Naive thymus-derived CD4-positive, alpha-beta T cell (primary cell): ENCODE measurements around the gene SSBP2. TPM values are rescaled to one million over a fixed set of nuclear protein-coding genes. Genes with fewer than 3 reads are reported as not detected.

Experiments
- ATAC-seq: fragments of 150-1000 bp; cut with Tn5 transposase; 2 replicates; pipeline ENCODE4 v1.10.0; 2021; ENCODE audit warnings: mild to moderate bottlenecking, moderate library complexity
- CTCF ChIA-PET: fragments of 350-600 bp; sonication (Branson Sonifier 250); formaldehyde crosslinking; loops from one replicate; lab custom pipeline; 2021; ENCODE audit warnings: antibody characterized with exemption; lab: Charles Lee
- POLR2A ChIA-PET: fragments of 350-600 bp; sonication (Branson Sonifier 250); formaldehyde crosslinking; loops from one replicate; lab custom pipeline; 2021; ENCODE audit warnings: antibody characterized with exemption, inconsistent platforms; lab: Charles Lee
- DNase-seq, 9 donors: peaks; one replicate each; pipeline versions ENCODE4 v3.0.0 to v3.0.0-alpha.2; 2020 to 2022; ENCODE audit warnings: mixed read lengths in 1 of 9
- H3K27ac ChIP-seq: one replicate; pipeline ENCODE4 v1.7.0; 2013; ENCODE audit warnings: mild to moderate bottlenecking, low read depth, low read length, moderate library complexity
- H3K27me3 ChIP-seq, 2 donors: one replicate each; pipeline ENCODE4 v1.7.0; 2013; ENCODE audit warnings: low read length in 2 of 2, mild to moderate bottlenecking in 2 of 2, moderate library complexity in 2 of 2; ENCODE audit not compliant: control insufficient read depth in 2 of 2, insufficient read depth in 2 of 2
- H3K36me3 ChIP-seq, 3 experiments: 1 replicate in 2 of 3; 2 replicates in 1 of 3; pipeline ENCODE4 v1.7.0; 2013; ENCODE audit warnings: low read length in 3 of 3, mild to moderate bottlenecking in 3 of 3, moderate library complexity in 1 of 3; ENCODE audit not compliant: insufficient read depth in 3 of 3, control insufficient read depth in 2 of 3
- H3K4me1 ChIP-seq, 2 donors: one replicate each; pipeline ENCODE4 v1.7.0; 2013; ENCODE audit warnings: low read length in 2 of 2, mild to moderate bottlenecking in 2 of 2, moderate library complexity in 1 of 2; ENCODE audit not compliant: control insufficient read depth in 2 of 2, insufficient read depth in 2 of 2
- H3K4me3 ChIP-seq: 2 replicates; pipeline ENCODE4 v1.7.0; 2013; ENCODE audit warnings: mild to moderate bottlenecking, low read length
- H3K9me3 ChIP-seq, 3 experiments: 1 replicate in 2 of 3; 2 replicates in 1 of 3; pipeline ENCODE4 v1.7.0; 2013; ENCODE audit warnings: low read length in 3 of 3; ENCODE audit not compliant: control insufficient read depth in 2 of 3
- H3K27ac Mint-ChIP-seq, 9 donors: one replicate each; pipeline ENCODE4 v1.8.0; 2020 to 2022; ENCODE audit warnings: mixed read lengths in 9 of 9, mild to moderate bottlenecking in 8 of 9, moderate library complexity in 5 of 9, inconsistent platforms in 2 of 9
- H3K27me3 Mint-ChIP-seq, 5 donors: one replicate each; pipeline ENCODE4 v1.8.0; 2021 to 2022; ENCODE audit warnings: mixed read lengths in 5 of 5, mild to moderate bottlenecking in 1 of 5
- H3K36me3 Mint-ChIP-seq, 5 donors: one replicate each; pipeline ENCODE4 v1.8.0; 2020 to 2022; ENCODE audit warnings: mixed read lengths in 5 of 5, mild to moderate bottlenecking in 3 of 5, inconsistent platforms in 1 of 5
- H3K4me1 Mint-ChIP-seq, 7 donors: one replicate each; pipeline ENCODE4 v1.8.0; 2020 to 2022; ENCODE audit warnings: mixed read lengths in 7 of 7, mild to moderate bottlenecking in 3 of 7, inconsistent platforms in 1 of 7
- H3K4me3 Mint-ChIP-seq, 10 donors: one replicate each; pipeline ENCODE4 v1.8.0; 2020 to 2022; ENCODE audit warnings: mild to moderate bottlenecking in 10 of 10, mixed read lengths in 10 of 10, moderate library complexity in 6 of 10, inconsistent platforms in 2 of 10
- H3K9me3 Mint-ChIP-seq, 11 donors: one replicate each; pipeline ENCODE4 v1.8.0; 2020 to 2022; ENCODE audit warnings: mixed read lengths in 11 of 11, mild to moderate bottlenecking in 4 of 11, inconsistent platforms in 1 of 11, moderate library complexity in 1 of 11
- intact Hi-C, 2 donors: fragments of 100-400 bp; cut with micrococcal nuclease; formaldehyde crosslinking; loops; one replicate each; pipeline ENCODE4 v1.15.1; 2023
- polyA plus RNA-seq, 2 donors: library from polyadenylated mRNA; unstranded; fragments of 300-500 nt; fragmentation: Illumina TruSeq; gene quantifications; one replicate each; pipeline ENCODE4 v1.2.3, GENCODE V29; 2021
- total RNA-seq, 6 experiments: library from RNA in 5 of 6; stranded (reverse) in 5 of 6; gene quantifications; 1 replicate in 5 of 6; 2 replicates in 1 of 6; pipeline ENCODE4 v1.2.3 and lab custom pipeline; 2021 to 2026

Gene SSBP2
- total and polyA plus RNA-seq, 7 experiments from 2014 or later = 36.7 to 99.8 (median 70.7) TPM

DNA sequence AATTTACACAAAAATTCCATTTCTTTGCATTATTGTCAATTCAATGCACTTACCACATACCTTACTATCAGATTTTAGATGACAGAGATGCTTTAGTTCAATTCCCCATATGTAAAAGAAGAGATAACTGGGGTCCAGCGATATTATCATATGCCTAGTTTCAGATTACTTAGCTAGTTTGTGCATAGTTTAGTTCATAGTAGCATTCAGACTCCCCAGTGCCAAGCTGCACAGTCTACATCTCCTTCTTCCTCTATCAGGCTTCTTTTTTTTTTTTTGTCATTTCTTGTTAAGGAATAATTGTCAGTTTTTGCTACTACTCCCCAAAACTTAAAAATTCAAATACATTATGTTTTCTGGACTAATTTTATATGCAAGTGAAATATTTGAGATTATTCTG, 175.0 kb downstream of the SSBP2 start:
- Histone ChIP-seq H3K27me3 (no peaks in the 10 kb centered on the region), H3K4me1 (no peaks in the 10 kb centered on the region), H3K36me3 (no peaks in the 10 kb centered on the region), H3K9me3 (no peaks in the 10 kb centered on the region), H3K4me3 (no peak overlapping the region), H3K27ac (no peak overlapping the region)
- intact Hi-C loops = no loop called here
- CTCF ChIA-PET = interaction anchor here (0.5 kb wide), 1 partner anchor 227 kb away, joined by 3 read pairs; no protein-coding TSS in a partner anchor
- POLR2A ChIA-PET = no interaction called here
- no peak overlapping the region for H3K4me3 Mint-ChIP-seq
- DNase-seq (no peak), ATAC-seq (no peak)
- peaks cover 0 to 18% (median 0%) of the 10 kb centered on the region in 11 donors for H3K9me3 Mint-ChIP-seq
- H3K36me3 Mint-ChIP-seq = peaks cover 6 to 56% (median 31%) of the 10 kb centered on the region in 5 donors
- H3K27me3 Mint-ChIP-seq = no peaks in the 10 kb centered on the region
- peaks cover 10 to 80% (median 35%) of the 10 kb centered on the region in 7 donors for H3K4me1 Mint-ChIP-seq
- H3K27ac Mint-ChIP-seq = peak overlapping the region in 2 of 9 donors; percentile 14 to 31

- Mint-ChIP-seq H3K4me3 (no peak overlapping the region), H3K4me1 (peaks cover 3 to 52% (median 25%) of the 10 kb centered on the region in 7 donors), H3K27me3 (no peaks in the 10 kb centered on the region), H3K9me3 (peaks cover 0 to 35% (median 3%) of the 10 kb centered on the region in 11 donors), H3K36me3 (peaks cover 18 to 70% (median 53%) of the 10 kb centered on the region in 5 donors), H3K27ac (no peak overlapping the region)
- ChIA-PET POLR2A (no interaction called here), CTCF (no interaction called here)
- peaks cover 0 to 2% (median 0%) of the 10 kb centered on the region in 3 experiments for H3K36me3 ChIP-seq
- H3K9me3 ChIP-seq = no peaks in the 10 kb centered on the region
- H3K27ac ChIP-seq = no peak overlapping the region
- ATAC-seq (no peak), DNase-seq (no peak)
- no peaks in the 10 kb centered on the region for H3K4me1 ChIP-seq
- intact Hi-C loops = no loop called here
- H3K27me3 ChIP-seq = no peaks in the 10 kb centered on the region
- no peak overlapping the region for H3K4me3 ChIP-seq
These were observed 178.7 kb downstream of the SSBP2 start for GRCh38 chr5:81572201-81572600.

DNA sequence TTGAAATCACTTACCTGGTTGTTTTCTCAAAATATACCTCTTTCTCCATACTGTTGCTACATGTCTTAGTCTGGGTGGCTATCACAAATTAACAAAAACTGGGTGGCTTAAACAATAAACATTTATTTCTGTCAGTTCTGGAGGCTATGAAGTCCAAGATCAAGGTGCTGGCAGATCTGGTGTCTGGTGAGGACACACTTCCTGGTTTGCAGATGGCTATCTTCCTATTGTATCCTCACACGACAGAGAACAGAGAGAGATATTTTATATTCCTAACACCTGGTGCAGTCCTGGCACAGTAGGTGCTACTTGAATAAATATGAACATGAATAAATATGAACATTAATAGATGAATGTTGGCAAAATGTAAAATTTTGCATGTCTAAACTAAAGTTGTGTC, 192.7 kb downstream of the SSBP2 start:
- Mint-ChIP-seq H3K36me3 (peaks cover 0 to 19% (median 1%) of the 10 kb centered on the region in 5 donors), H3K4me1 (peaks cover 7 to 51% (median 43%) of the 10 kb centered on the region in 7 donors), H3K27ac (peak overlapping the region in 2 of 9 donors; percentile 22 to 52), H3K4me3 (no peak overlapping the region), H3K27me3 (no peaks in the 10 kb centered on the region), H3K9me3 (peaks cover 0 to 2% (median 0%) of the 10 kb centered on the region in 11 donors)
- POLR2A ChIA-PET = no interaction called here
- Histone ChIP-seq H3K27ac (no peak overlapping the region), H3K27me3 (no peaks in the 10 kb centered on the region), H3K4me3 (no peak overlapping the region), H3K4me1 (peaks cover 0 to 3% of the 10 kb centered on the region in 2 donors), H3K36me3 (no peaks in the 10 kb centered on the region), H3K9me3 (no peaks in the 10 kb centered on the region)
- CTCF ChIA-PET = no interaction called here
- DNase-seq (no peak), ATAC-seq (no peak)
- intact Hi-C loops = no loop called here

DNA sequence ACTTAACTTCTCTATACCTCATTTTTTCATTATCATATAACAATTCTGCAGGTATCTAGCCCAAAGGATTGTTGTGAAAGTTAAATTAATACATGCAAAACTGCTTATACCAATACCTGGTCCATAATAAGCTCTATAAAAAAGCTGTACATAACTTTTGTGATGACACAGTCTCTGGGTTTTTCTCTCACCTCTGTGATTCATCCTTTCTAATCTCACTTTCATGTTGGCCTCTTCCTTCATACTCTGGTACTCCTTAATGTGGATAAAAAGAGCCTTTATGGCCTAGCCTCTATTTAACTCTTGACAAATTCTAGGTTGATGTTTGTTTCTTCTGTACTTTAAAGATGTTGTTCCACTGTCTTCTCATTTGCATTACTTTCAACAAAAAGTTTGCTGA, 194.1 kb downstream of the SSBP2 start:
- no peak for ATAC-seq
- intact Hi-C loops = no loop called here
- H3K9me3 ChIP-seq = no peaks in the 10 kb centered on the region
- Mint-ChIP-seq H3K4me1 (peaks cover 7 to 51% (median 38%) of the 10 kb centered on the region in 7 donors), H3K27ac (peak overlapping the region in 2 of 9 donors; percentile 5 to 22), H3K27me3 (no peaks in the 10 kb centered on the region), H3K9me3 (no peaks in the 10 kb centered on the region), H3K36me3 (peaks cover 0 to 10% (median 0%) of the 10 kb centered on the region in 5 donors), H3K4me3 (no peak overlapping the region)
- no peak overlapping the region for H3K27ac ChIP-seq
- POLR2A ChIA-PET = interaction anchor here (0.6 kb wide), 1 partner anchor 12 kb away, joined by 3 read pairs; no protein-coding TSS in a partner anchor
- DNase-seq = no peak
- H3K4me1 ChIP-seq = peaks cover 0 to 3% of the 10 kb centered on the region in 2 donors
- H3K4me3 ChIP-seq = no peak overlapping the region
- H3K27me3 ChIP-seq = no peaks in the 10 kb centered on the region
- CTCF ChIA-PET = no interaction called here
- H3K36me3 ChIP-seq = no peaks in the 10 kb centered on the region

- ATAC-seq (no peak), DNase-seq (no peak)
- CTCF ChIA-PET = no interaction called here
- intact Hi-C loops = no loop called here
- Histone ChIP-seq H3K4me1 (peaks cover 0 to 3% of the 10 kb centered on the region in 2 donors), H3K27me3 (no peaks in the 10 kb centered on the region), H3K27ac (no peak overlapping the region), H3K4me3 (no peak overlapping the region), H3K36me3 (no peaks in the 10 kb centered on the region), H3K9me3 (no peaks in the 10 kb centered on the region)
- H3K4me3 Mint-ChIP-seq = no peak overlapping the region
- POLR2A ChIA-PET = no interaction called here
- H3K27ac Mint-ChIP-seq = peak overlapping the region in 1 of 9 donors; percentile 5
- H3K4me1 Mint-ChIP-seq = peaks cover 7 to 51% (median 38%) of the 10 kb centered on the region in 7 donors
- H3K36me3 Mint-ChIP-seq = peaks cover 0 to 13% (median 0%) of the 10 kb centered on the region in 5 donors
- H3K27me3 Mint-ChIP-seq = no peaks in the 10 kb centered on the region
- H3K9me3 Mint-ChIP-seq = no peaks in the 10 kb centered on the region
These were observed 195.0 kb downstream of the SSBP2 start for GRCh38 chr5:81555865-81556264.

DNA sequence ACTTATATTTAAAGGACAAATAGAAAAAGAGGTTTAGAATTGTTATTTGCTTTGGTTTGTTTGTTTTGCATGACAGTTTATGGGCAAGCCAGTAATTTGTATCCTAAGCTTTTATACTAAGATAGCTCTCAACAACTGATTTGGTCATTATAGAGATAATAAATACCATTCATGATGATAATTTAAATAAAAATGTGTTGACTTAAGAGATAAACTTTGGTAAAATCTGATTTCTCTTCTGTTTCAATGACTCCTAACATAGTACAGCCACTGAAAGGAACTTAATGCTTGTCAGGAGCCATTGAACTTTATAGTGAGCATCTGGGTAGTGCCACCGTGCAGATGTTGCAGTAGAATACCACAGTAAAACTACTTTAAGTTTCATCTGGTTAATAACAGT, 196.2 kb downstream of the SSBP2 start:
- ATAC-seq (no peak), DNase-seq (no peak)
- ChIA-PET POLR2A (interaction anchor here (0.6 kb wide), 1 partner anchor 1528 kb away, joined by 6 read pairs; no protein-coding TSS in a partner anchor), CTCF (no interaction called here)
- Mint-ChIP-seq H3K36me3 (peaks cover 0 to 22% (median 6%) of the 10 kb centered on the region in 5 donors), H3K9me3 (no peaks in the 10 kb centered on the region), H3K4me3 (no peak overlapping the region), H3K4me1 (peaks cover 7 to 51% (median 38%) of the 10 kb centered on the region in 7 donors), H3K27me3 (no peaks in the 10 kb centered on the region), H3K27ac (no peak overlapping the region)
- intact Hi-C loops = no loop called here
- Histone ChIP-seq H3K27me3 (no peaks in the 10 kb centered on the region), H3K36me3 (peaks cover 0 to 3% (median 0%) of the 10 kb centered on the region in 3 experiments), H3K4me1 (peaks cover 0 to 3% of the 10 kb centered on the region in 2 donors), H3K27ac (no peak overlapping the region), H3K9me3 (no peaks in the 10 kb centered on the region), H3K4me3 (no peak overlapping the region)
